ENCODE results near the gene S100A16.
A peak's percentile ranks its signal among the peaks of the same experiment; 100 is the strongest.

S100A16 gene

GRCh38 chr1:153626904-153627714, 14.2 kb upstream of the S100A16 start, which contains the start of gene S100A13:
Gene S100A13 (minus strand): TSS chr1:153627505. CDS start chr1:153626472, 1,033 bp downstream.
- DNase-seq (ENCODE audit: low read depth) = peak; percentile 70
- H3K4me3 ChIP-seq (ENCODE audit: low read depth, low read length) = no peak within 1 kb of the TSS

GRCh38 chr1:153626477-153626903, 13.6 kb upstream of the S100A16 start:
- no peak for DNase-seq (ENCODE audit: low read depth)
- TF ChIP-seq CTCF (IDR thresholded peaks at IDR 0.05; ENCODE audit: low read depth, low read length) = no peak
- no peak for TF ChIP-seq MAX (IDR thresholded peaks at IDR 0.05; ENCODE audit: low read depth, low read length)
- peak; percentile 1 for TF ChIP-seq POLR2A (IDR thresholded peaks at IDR 0.05; ENCODE audit: extremely low read depth, insufficient read length)
- TF ChIP-seq MYC (IDR thresholded peaks at IDR 0.05; ENCODE audit: low read depth, low read length) = no peak
- H3K4me3 ChIP-seq (ENCODE audit: low read depth, low read length) = no peak overlapping the region

More at GRCh38 chr1:153626904-153627714, 14.2 kb upstream of the S100A16 start, which contains the start of gene S100A13:
- peak; percentile 54 for TF ChIP-seq POLR2A (IDR thresholded peaks at IDR 0.05; ENCODE audit: extremely low read depth, insufficient read length)
- TF ChIP-seq CTCF (IDR thresholded peaks at IDR 0.05; ENCODE audit: low read depth, low read length) = peak; percentile 58
- no peak for TF ChIP-seq MAX (IDR thresholded peaks at IDR 0.05; ENCODE audit: low read depth, low read length)
- TF ChIP-seq MYC (IDR thresholded peaks at IDR 0.05; ENCODE audit: low read depth, low read length) = no peak

GRCh38 chr1:153624965-153625611, 12.2 kb upstream of the S100A16 start:
- no peak for DNase-seq (ENCODE audit: low read depth)
- H3K4me3 ChIP-seq (ENCODE audit: low read depth, low read length) = no peak overlapping the region
- TF ChIP-seq MYC (IDR thresholded peaks at IDR 0.05; ENCODE audit: low read depth, low read length) (no peak), CTCF (IDR thresholded peaks at IDR 0.05; ENCODE audit: low read depth, low read length) (no peak), MAX (IDR thresholded peaks at IDR 0.05; ENCODE audit: low read depth, low read length) (no peak), POLR2A (IDR thresholded peaks at IDR 0.05; ENCODE audit: extremely low read depth, insufficient read length) (no peak)

GRCh38 chr1:153623101-153623500, 10.2 kb upstream of the S100A16 start:
- DNase-seq (ENCODE audit: low read depth) = no peak
- no peak overlapping the region for H3K4me3 ChIP-seq (ENCODE audit: low read depth, low read length)
- TF ChIP-seq MYC (IDR thresholded peaks at IDR 0.05; ENCODE audit: low read depth, low read length) (no peak), CTCF (IDR thresholded peaks at IDR 0.05; ENCODE audit: low read depth, low read length) (no peak), MAX (IDR thresholded peaks at IDR 0.05; ENCODE audit: low read depth, low read length) (no peak), POLR2A (IDR thresholded peaks at IDR 0.05; ENCODE audit: extremely low read depth, insufficient read length) (no peak)

- no peak for DNase-seq (ENCODE audit: low read depth)
- TF ChIP-seq CTCF (IDR thresholded peaks at IDR 0.05; ENCODE audit: low read depth, low read length) (no peak), MAX (IDR thresholded peaks at IDR 0.05; ENCODE audit: low read depth, low read length) (no peak), POLR2A (IDR thresholded peaks at IDR 0.05; ENCODE audit: extremely low read depth, insufficient read length) (no peak), MYC (IDR thresholded peaks at IDR 0.05; ENCODE audit: low read depth, low read length) (no peak)
- no peak overlapping the region for H3K4me3 ChIP-seq (ENCODE audit: low read depth, low read length)
These were observed 6.2 kb upstream of the S100A16 start for GRCh38 chr1:153619171-153619570.
